ENCODE measurements around the gene OVOL3.
"Not testable (repeated sequence)": the region's sequence is repeated elsewhere in the genome, so short reads cannot be mapped to it uniquely, and the experiment has no call there.

OVOL3 gene

GRCh38 chr19:36131221-36131620 is 20.3 kb downstream of the OVOL3 start:
- peaks cover 13 to 17% of the 10 kb centered on the region in 2 donors for H3K4me1 ChIP-seq (ENCODE audit: control insufficient read depth in 2 of 2, insufficient read depth in 2 of 2, low read length in 2 of 2)
- H3K36me3 ChIP-seq (ENCODE audit: control insufficient read depth in 2 of 2, insufficient read depth in 2 of 2, low read length in 2 of 2); H3K4me3 ChIP-seq (ENCODE audit: low read length in 2 of 2); H3K9ac ChIP-seq (ENCODE audit: low read depth in 1 of 2, low read length in 2 of 2); H3K9me3 ChIP-seq (ENCODE audit: control insufficient read depth in 2 of 2, low read length in 2 of 2); H3K27me3 ChIP-seq (ENCODE audit: control insufficient read depth in 2 of 2, insufficient read depth in 2 of 2, low read length in 2 of 2); H3K27ac ChIP-seq (ENCODE audit: low read depth in 2 of 2, low read length in 2 of 2): not testable (repeated sequence)

GRCh38 chr19:36134867-36135266 is 23.9 kb downstream of the OVOL3 start:
- H3K27ac ChIP-seq (ENCODE audit: low read depth in 2 of 2, low read length in 2 of 2); H3K36me3 ChIP-seq (ENCODE audit: control insufficient read depth in 2 of 2, insufficient read depth in 2 of 2, low read length in 2 of 2); H3K27me3 ChIP-seq (ENCODE audit: control insufficient read depth in 2 of 2, insufficient read depth in 2 of 2, low read length in 2 of 2); H3K9me3 ChIP-seq (ENCODE audit: control insufficient read depth in 2 of 2, low read length in 2 of 2); H3K9ac ChIP-seq (ENCODE audit: low read depth in 1 of 2, low read length in 2 of 2); H3K4me3 ChIP-seq (ENCODE audit: low read length in 2 of 2): not testable (repeated sequence)
- H3K4me1 ChIP-seq (ENCODE audit: control insufficient read depth in 2 of 2, insufficient read depth in 2 of 2, low read length in 2 of 2), result peaks cover 13 to 23% of the 10 kb centered on the region in 2 donors

- no peaks in the 10 kb centered on the region for H3K27me3 ChIP-seq (ENCODE audit: control insufficient read depth in 2 of 2, insufficient read depth in 2 of 2, low read length in 2 of 2)
- H3K36me3 ChIP-seq (ENCODE audit: control insufficient read depth in 2 of 2, insufficient read depth in 2 of 2, low read length in 2 of 2), result peaks cover 2 to 4% of the 10 kb centered on the region in 2 donors
- peak overlapping the region; percentile 16 to 44 for H3K9ac ChIP-seq (ENCODE audit: low read depth in 1 of 2, low read length in 2 of 2)
- H3K4me1 ChIP-seq (ENCODE audit: control insufficient read depth in 2 of 2, insufficient read depth in 2 of 2, low read length in 2 of 2), result peaks cover 17 to 26% of the 10 kb centered on the region in 2 donors
- peak overlapping the region; percentile 45 to 50 for H3K4me3 ChIP-seq (ENCODE audit: low read length in 2 of 2)
- no peaks in the 10 kb centered on the region for H3K9me3 ChIP-seq (ENCODE audit: control insufficient read depth in 2 of 2, low read length in 2 of 2)
- H3K27ac ChIP-seq (ENCODE audit: low read depth in 2 of 2, low read length in 2 of 2), result peak overlapping the region; percentile 78 to 82
These were observed 26.2 kb downstream of the OVOL3 start for GRCh38 chr19:36136964-36137686.

- H3K4me3 ChIP-seq (ENCODE audit: low read length in 2 of 2), result peak overlapping the region; percentile 98 to 99
- no peaks in the 10 kb centered on the region for H3K9me3 ChIP-seq (ENCODE audit: control insufficient read depth in 2 of 2, low read length in 2 of 2)
- peaks cover 17 to 26% of the 10 kb centered on the region in 2 donors for H3K4me1 ChIP-seq (ENCODE audit: control insufficient read depth in 2 of 2, insufficient read depth in 2 of 2, low read length in 2 of 2)
- peaks cover 14 to 16% of the 10 kb centered on the region in 2 donors for H3K36me3 ChIP-seq (ENCODE audit: control insufficient read depth in 2 of 2, insufficient read depth in 2 of 2, low read length in 2 of 2)
- H3K27ac ChIP-seq (ENCODE audit: low read depth in 2 of 2, low read length in 2 of 2), result peak overlapping the region; percentile 99 to 100
- no peaks in the 10 kb centered on the region for H3K27me3 ChIP-seq (ENCODE audit: control insufficient read depth in 2 of 2, insufficient read depth in 2 of 2, low read length in 2 of 2)
- peak overlapping the region; percentile 100 for H3K9ac ChIP-seq (ENCODE audit: low read depth in 1 of 2, low read length in 2 of 2)
These were observed 28.2 kb downstream of the OVOL3 start for GRCh38 chr19:36139120-36139472.

- H3K9ac ChIP-seq (ENCODE audit: low read depth in 1 of 2, low read length in 2 of 2), result peak within 1 kb of the TSS; percentile 100
- H3K27me3 ChIP-seq (ENCODE audit: control insufficient read depth in 2 of 2, insufficient read depth in 2 of 2, low read length in 2 of 2), result no peaks in the 10 kb centered on the region
- H3K4me3 ChIP-seq (ENCODE audit: low read length in 2 of 2), result peak within 1 kb of the TSS; percentile 98 to 99
- no peaks in the 10 kb centered on the region for H3K9me3 ChIP-seq (ENCODE audit: control insufficient read depth in 2 of 2, low read length in 2 of 2)
- H3K36me3 ChIP-seq (ENCODE audit: control insufficient read depth in 2 of 2, insufficient read depth in 2 of 2, low read length in 2 of 2), result peaks cover 20 to 22% of the 10 kb centered on the region in 2 donors
- peaks cover 17 to 26% of the 10 kb centered on the region in 2 donors for H3K4me1 ChIP-seq (ENCODE audit: control insufficient read depth in 2 of 2, insufficient read depth in 2 of 2, low read length in 2 of 2)
- peak within 1 kb of the TSS; percentile 99 to 100 for H3K27ac ChIP-seq (ENCODE audit: low read depth in 2 of 2, low read length in 2 of 2)
These were observed 28.7 kb downstream of the OVOL3 start, which contains the start of gene CAPNS1 for GRCh38 chr19:36139473-36140303. TSS of gene CAPNS1 (plus strand) at chr19:36140066. CDS start at chr19:36141012, 946 bp downstream.

GRCh38 chr19:36140304-36141038 is 29.5 kb downstream of the OVOL3 start:
- Histone ChIP-seq H3K27me3 (ENCODE audit: control insufficient read depth in 2 of 2, insufficient read depth in 2 of 2, low read length in 2 of 2) (no peaks in the 10 kb centered on the region), H3K36me3 (ENCODE audit: control insufficient read depth in 2 of 2, insufficient read depth in 2 of 2, low read length in 2 of 2) (peaks cover 23 to 30% of the 10 kb centered on the region in 2 donors), H3K27ac (ENCODE audit: low read depth in 2 of 2, low read length in 2 of 2) (peak overlapping the region; percentile 99 to 100), H3K4me3 (ENCODE audit: low read length in 2 of 2) (peak overlapping the region; percentile 98 to 99), H3K9me3 (ENCODE audit: control insufficient read depth in 2 of 2, low read length in 2 of 2) (no peaks in the 10 kb centered on the region), H3K4me1 (ENCODE audit: control insufficient read depth in 2 of 2, insufficient read depth in 2 of 2, low read length in 2 of 2) (peaks cover 17 to 26% of the 10 kb centered on the region in 2 donors), H3K9ac (ENCODE audit: low read depth in 1 of 2, low read length in 2 of 2) (peak overlapping the region; percentile 100)

- Histone ChIP-seq H3K36me3 (ENCODE audit: control insufficient read depth in 2 of 2, insufficient read depth in 2 of 2, low read length in 2 of 2) (peaks cover 31 to 38% of the 10 kb centered on the region in 2 donors), H3K27me3 (ENCODE audit: control insufficient read depth in 2 of 2, insufficient read depth in 2 of 2, low read length in 2 of 2) (no peaks in the 10 kb centered on the region), H3K4me1 (ENCODE audit: control insufficient read depth in 2 of 2, insufficient read depth in 2 of 2, low read length in 2 of 2) (peaks cover 17 to 24% of the 10 kb centered on the region in 2 donors), H3K9me3 (ENCODE audit: control insufficient read depth in 2 of 2, low read length in 2 of 2) (no peaks in the 10 kb centered on the region), H3K27ac (ENCODE audit: low read depth in 2 of 2, low read length in 2 of 2) (peak overlapping the region; percentile 99 to 100), H3K4me3 (ENCODE audit: low read length in 2 of 2) (peak overlapping the region; percentile 98 to 99), H3K9ac (ENCODE audit: low read depth in 1 of 2, low read length in 2 of 2) (peak overlapping the region in 1 of 2 donors; percentile 100)
These were observed 30.3 kb downstream of the OVOL3 start for GRCh38 chr19:36141039-36141927.

GRCh38 chr19:36142046-36142445 is 31.1 kb downstream of the OVOL3 start:
- Histone ChIP-seq H3K4me1 (ENCODE audit: control insufficient read depth in 2 of 2, insufficient read depth in 2 of 2, low read length in 2 of 2) (peaks cover 11 to 19% of the 10 kb centered on the region in 2 donors), H3K27me3 (ENCODE audit: control insufficient read depth in 2 of 2, insufficient read depth in 2 of 2, low read length in 2 of 2) (no peaks in the 10 kb centered on the region), H3K27ac (ENCODE audit: low read depth in 2 of 2, low read length in 2 of 2) (no peak overlapping the region), H3K36me3 (ENCODE audit: control insufficient read depth in 2 of 2, insufficient read depth in 2 of 2, low read length in 2 of 2) (peaks cover 37 to 44% of the 10 kb centered on the region in 2 donors), H3K4me3 (ENCODE audit: low read length in 2 of 2) (no peak overlapping the region), H3K9ac (ENCODE audit: low read depth in 1 of 2, low read length in 2 of 2) (no peak overlapping the region), H3K9me3 (ENCODE audit: control insufficient read depth in 2 of 2, low read length in 2 of 2) (no peaks in the 10 kb centered on the region)

GRCh38 chr19:36142496-36142895 is 31.6 kb downstream of the OVOL3 start:
- Histone ChIP-seq H3K36me3 (ENCODE audit: control insufficient read depth in 2 of 2, insufficient read depth in 2 of 2, low read length in 2 of 2) (peaks cover 39 to 46% of the 10 kb centered on the region in 2 donors), H3K27ac (ENCODE audit: low read depth in 2 of 2, low read length in 2 of 2) (no peak overlapping the region)

More at GRCh38 chr19:36142496-36142895, 31.6 kb downstream of the OVOL3 start:
- H3K4me1 ChIP-seq (ENCODE audit: control insufficient read depth in 2 of 2, insufficient read depth in 2 of 2, low read length in 2 of 2), result peaks cover 9 to 14% of the 10 kb centered on the region in 2 donors
- no peaks in the 10 kb centered on the region for H3K9me3 ChIP-seq (ENCODE audit: control insufficient read depth in 2 of 2, low read length in 2 of 2)
- no peak overlapping the region for H3K9ac ChIP-seq (ENCODE audit: low read depth in 1 of 2, low read length in 2 of 2)
- no peak overlapping the region for H3K4me3 ChIP-seq (ENCODE audit: low read length in 2 of 2)
- H3K27me3 ChIP-seq (ENCODE audit: control insufficient read depth in 2 of 2, insufficient read depth in 2 of 2, low read length in 2 of 2), result no peaks in the 10 kb centered on the region
